22Rv1 (cell line): ENCODE results near the gene UHRF1.
"Not testable (repeated sequence)": the region's sequence is repeated elsewhere in the genome, so short reads cannot be mapped to it uniquely, and the experiment has no call there.

Experiments
- H3K27ac ChIP-seq: fragments of 450-650 bp; 2 replicates; pipeline ENCODE4 v1.5.1; 2017
- CTCF ChIP-seq: fragments of 450-650 bp; IDR thresholded peaks from 2 replicates; pipeline ENCODE4 v1.5.1; 2017; ENCODE audit warnings: mild to moderate bottlenecking
- ZFX ChIP-seq: fragments of 450-650 bp; IDR thresholded peaks from 2 replicates; pipeline ENCODE4 v1.6.1; 2017; ENCODE audit warnings: antibody characterized with exemption, borderline replicate concordance

Gene UHRF1

GRCh38 chr19:4889034-4889815 lies 20.1 kb upstream of the UHRF1 start:
- H3K27ac ChIP-seq: no peak overlapping the region
- TF ChIP-seq CTCF (no peak), ZFX (no peak)

- TF ChIP-seq CTCF (no peak), ZFX (no peak)
- H3K27ac ChIP-seq: no peak overlapping the region
Observed at GRCh38 chr19:4891066-4891465, 18.2 kb upstream of the UHRF1 start.

- not testable (repeated sequence) for H3K27ac ChIP-seq
Observed at GRCh38 chr19:4892962-4893361, 16.3 kb upstream of the UHRF1 start.

- TF ChIP-seq ZFX (no peak), CTCF (no peak)
- H3K27ac ChIP-seq: no peak overlapping the region
Observed at GRCh38 chr19:4896372-4896771, 12.9 kb upstream of the UHRF1 start.

GRCh38 chr19:4897146-4897545 lies 12.2 kb upstream of the UHRF1 start:
- H3K27ac ChIP-seq: no peak overlapping the region
- no peak for TF ChIP-seq ZFX
- TF ChIP-seq CTCF: no peak

GRCh38 chr19:4900879-4901278 lies 8.4 kb upstream of the UHRF1 start:
- H3K27ac ChIP-seq: not testable (repeated sequence)

- H3K27ac ChIP-seq: no peak within 1 kb of the TSS
- TF ChIP-seq ZFX: no peak
- TF ChIP-seq CTCF: no peak
Observed at GRCh38 chr19:4902796-4903195, 6.5 kb upstream of the UHRF1 start, which contains the start of gene ARRDC5. TSS of gene ARRDC5 (minus strand) at chr19:4902896. CDS start at chr19:4902825, 71 bp downstream.

- no peak for TF ChIP-seq CTCF
- no peak for TF ChIP-seq ZFX
- H3K27ac ChIP-seq: no peak overlapping the region
Observed at GRCh38 chr19:4904481-4904880, 4.8 kb upstream of the UHRF1 start.
